ENCODE results near the gene TTPAL.

DNA sequence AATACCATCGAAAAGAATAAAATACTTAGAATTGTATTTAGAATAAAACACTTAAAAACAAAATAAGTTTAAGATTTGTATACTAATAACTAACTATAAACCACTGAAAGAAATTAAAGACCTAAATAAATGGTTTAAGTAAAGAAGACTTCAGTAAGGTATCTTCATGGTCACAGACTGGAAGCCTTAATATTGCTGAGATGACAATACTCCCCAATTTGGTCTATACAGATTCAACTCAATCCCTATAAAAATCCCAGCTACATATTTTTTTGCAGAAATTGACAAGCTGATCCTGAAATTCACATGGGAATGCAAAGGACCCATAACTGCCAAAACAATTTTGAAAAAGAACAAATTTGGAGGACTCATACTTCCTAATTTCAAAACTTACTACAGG is 27.3 kb downstream of the TTPAL start:
- TF ChIP-seq POLR2A (IDR thresholded peaks at IDR 0.05) = no peak
- TF ChIP-seq, protein P1, sequence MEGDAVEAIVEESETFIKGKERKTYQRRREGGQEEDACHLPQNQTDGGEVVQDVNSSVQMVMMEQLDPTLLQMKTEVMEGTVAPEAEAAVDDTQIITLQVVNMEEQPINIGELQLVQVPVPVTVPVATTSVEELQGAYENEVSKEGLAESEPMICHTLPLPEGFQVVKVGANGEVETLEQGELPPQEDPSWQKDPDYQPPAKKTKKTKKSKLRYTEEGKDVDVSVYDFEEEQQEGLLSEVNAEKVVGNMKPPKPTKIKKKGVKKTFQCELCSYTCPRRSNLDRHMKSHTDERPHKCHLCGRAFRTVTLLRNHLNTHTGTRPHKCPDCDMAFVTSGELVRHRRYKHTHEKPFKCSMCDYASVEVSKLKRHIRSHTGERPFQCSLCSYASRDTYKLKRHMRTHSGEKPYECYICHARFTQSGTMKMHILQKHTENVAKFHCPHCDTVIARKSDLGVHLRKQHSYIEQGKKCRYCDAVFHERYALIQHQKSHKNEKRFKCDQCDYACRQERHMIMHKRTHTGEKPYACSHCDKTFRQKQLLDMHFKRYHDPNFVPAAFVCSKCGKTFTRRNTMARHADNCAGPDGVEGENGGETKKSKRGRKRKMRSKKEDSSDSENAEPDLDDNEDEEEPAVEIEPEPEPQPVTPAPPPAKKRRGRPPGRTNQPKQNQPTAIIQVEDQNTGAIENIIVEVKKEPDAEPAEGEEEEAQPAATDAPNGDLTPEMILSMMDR (IDR thresholded peaks at IDR 0.05) = no peak

Measured in testis (tissue), 2 donors.